Left renal pelvis (tissue), 4 donors: ENCODE measurements around the gene BLNK. TPM values are rescaled to one million over a fixed set of nuclear protein-coding genes. Genes with fewer than 3 reads are reported as not detected.
A peak's percentile ranks its signal among the peaks of the same experiment; 100 is the strongest.
"Not testable (repeated sequence)": the region's sequence is repeated elsewhere in the genome, so short reads cannot be mapped to it uniquely, and the experiment has no call there.

Experiments
- DNase-seq, 4 donors: peaks; one replicate each; pipeline ENCODE4 v3.0.0-alpha.2; 2013; ENCODE audit warnings: low read depth in 4 of 4, low spot score in 3 of 4
- polyA plus RNA-seq, 4 donors: library from polyadenylated mRNA; unstranded; fragments of 120-200 nt; gene quantifications; one replicate each; pipeline ENCODE4 v1.2.1, GENCODE V29; 2013; ENCODE audit not compliant: insufficient read length in 4 of 4

The BLNK gene
- polyA plus RNA-seq, 4 donors = 3.5 to 63.0 (median 37.6) TPM

- DNase-seq = no peak
Observed at GRCh38 chr10:96230527-96230926, 40.8 kb downstream of the BLNK start.

- peak; percentile 48 to 62 (median 60) for DNase-seq
Observed at GRCh38 chr10:96229568-96230030, 41.8 kb downstream of the BLNK start.

GRCh38 chr10:96228408-96228994, 42.9 kb downstream of the BLNK start:
- DNase-seq = no peak

GRCh38 chr10:96227206-96227605, 44.2 kb downstream of the BLNK start:
- DNase-seq = no peak

GRCh38 chr10:96225119-96225518, 46.2 kb downstream of the BLNK start:
- DNase-seq = no peak

- no peak for DNase-seq
Observed at GRCh38 chr10:96222908-96223307, 48.5 kb downstream of the BLNK start.

- no peak for DNase-seq
Observed at GRCh38 chr10:96222441-96222840, 48.9 kb downstream of the BLNK start.

- no peak for DNase-seq
Observed at GRCh38 chr10:96218826-96219225, 52.5 kb downstream of the BLNK start.

GRCh38 chr10:96217711-96218110, 53.7 kb downstream of the BLNK start:
- no peak for DNase-seq

- no peak for DNase-seq
Observed at GRCh38 chr10:96216775-96217174, 54.6 kb downstream of the BLNK start.

GRCh38 chr10:96212911-96213310, 58.5 kb downstream of the BLNK start:
- no peak for DNase-seq

GRCh38 chr10:96211764-96212163, 59.6 kb downstream of the BLNK start:
- no peak for DNase-seq

GRCh38 chr10:96208946-96209345, 62.4 kb downstream of the BLNK start:
- DNase-seq = no peak

- DNase-seq = no peak
Observed at GRCh38 chr10:96208271-96208670, 63.1 kb downstream of the BLNK start.

GRCh38 chr10:96205580-96205979, 65.8 kb downstream of the BLNK start:
- DNase-seq = no peak

- no peak for DNase-seq
Observed at GRCh38 chr10:96201525-96201924, 69.8 kb downstream of the BLNK start.

- DNase-seq = not testable (repeated sequence)
Observed at GRCh38 chr10:96189505-96189904, 81.9 kb downstream of the BLNK start.

- DNase-seq = no peak
Observed at GRCh38 chr10:96188916-96189315, 82.5 kb downstream of the BLNK start.

- DNase-seq = no peak
Observed at GRCh38 chr10:96188421-96188820, 82.9 kb downstream of the BLNK start.

GRCh38 chr10:96176985-96177384, 94.4 kb downstream of the BLNK start:
- DNase-seq = no peak

GRCh38 chr10:96172666-96173065, 98.7 kb downstream of the BLNK start:
- DNase-seq = no peak

- DNase-seq = no peak
Observed at GRCh38 chr10:96170230-96170629, 101.1 kb downstream of the BLNK start.

GRCh38 chr10:96168546-96168945, 102.8 kb downstream of the BLNK start:
- no peak for DNase-seq
